ENCODE results near the gene OR4D9. TPM values are rescaled to one million over a fixed set of nuclear protein-coding genes. Genes with fewer than 3 reads are reported as not detected.
"Not testable (repeated sequence)": the region's sequence is repeated elsewhere in the genome, so short reads cannot be mapped to it uniquely, and the experiment has no call there.

Gene OR4D9
- total RNA-seq, 1 experiment from 2014 or later = not detected

- ATAC-seq (no peak), DNase-seq (no peak)
- Histone ChIP-seq H3K27ac (ENCODE audit: low read length) (no peak overlapping the region), H3K9ac (ENCODE audit: low read length) (no peak overlapping the region), H3K4me3 (ENCODE audit: low read length) (no peak overlapping the region), H3F3A (ENCODE audit: low read length, unreplicated experiment) (no peaks in the 10 kb centered on the region), H3K79me2 (ENCODE audit: low read length) (no peaks in the 10 kb centered on the region), H3K36me3 (ENCODE audit: low read depth, low read length) (no peaks in the 10 kb centered on the region), H3K4me2 (ENCODE audit: low read length) (no peak overlapping the region), H3K9me2 (replicated peaks; ENCODE audit: low read length) (no peaks in the 10 kb centered on the region), H3K4me1 (ENCODE audit: insufficient read depth, low read length) (peaks cover under 1% of the 10 kb centered on the region; the same call in 1 of the 2 replicates), H4K20me1 (ENCODE audit: low read length) (no peaks in the 10 kb centered on the region), H2AFZ (ENCODE audit: low read length) (no peak overlapping the region), H3K27me3 (ENCODE audit: low read length) (peaks cover 5% of the 10 kb centered on the region; the same call in 1 of the 2 replicates), H3K9me3 (ENCODE audit: low read length) (no peaks in the 10 kb centered on the region)
- intact Hi-C loops (cut with micrococcal nuclease) = loop anchor here (10.0 kb wide), 1 partner anchor 272 kb away; no protein-coding TSS in a partner anchor
- POLR2A ChIA-PET (ENCODE audit: unreplicated experiment) = no interaction called here
- CTCF ChIA-PET = no interaction called here
- TF ChIP-seq EZH2 (IDR thresholded peaks at IDR 0.05; ENCODE audit: low read length, unreplicated experiment) = no peak
- TF ChIP-seq EZH2phosphoT487 (IDR thresholded peaks at IDR 0.05; ENCODE audit: borderline replicate concordance, low read length) = no peak
- TF ChIP-seq, protein P1, sequence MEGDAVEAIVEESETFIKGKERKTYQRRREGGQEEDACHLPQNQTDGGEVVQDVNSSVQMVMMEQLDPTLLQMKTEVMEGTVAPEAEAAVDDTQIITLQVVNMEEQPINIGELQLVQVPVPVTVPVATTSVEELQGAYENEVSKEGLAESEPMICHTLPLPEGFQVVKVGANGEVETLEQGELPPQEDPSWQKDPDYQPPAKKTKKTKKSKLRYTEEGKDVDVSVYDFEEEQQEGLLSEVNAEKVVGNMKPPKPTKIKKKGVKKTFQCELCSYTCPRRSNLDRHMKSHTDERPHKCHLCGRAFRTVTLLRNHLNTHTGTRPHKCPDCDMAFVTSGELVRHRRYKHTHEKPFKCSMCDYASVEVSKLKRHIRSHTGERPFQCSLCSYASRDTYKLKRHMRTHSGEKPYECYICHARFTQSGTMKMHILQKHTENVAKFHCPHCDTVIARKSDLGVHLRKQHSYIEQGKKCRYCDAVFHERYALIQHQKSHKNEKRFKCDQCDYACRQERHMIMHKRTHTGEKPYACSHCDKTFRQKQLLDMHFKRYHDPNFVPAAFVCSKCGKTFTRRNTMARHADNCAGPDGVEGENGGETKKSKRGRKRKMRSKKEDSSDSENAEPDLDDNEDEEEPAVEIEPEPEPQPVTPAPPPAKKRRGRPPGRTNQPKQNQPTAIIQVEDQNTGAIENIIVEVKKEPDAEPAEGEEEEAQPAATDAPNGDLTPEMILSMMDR (conservative IDR thresholded peaks at IDR 0.05; ENCODE audit: low read depth, low read length) = no peak
- no TSS peak for BruUV-seq (replicated peaks)
Measured at GRCh38 chr11:59532620-59533019, 21.3 kb downstream of the OR4D9 start.

DNA sequence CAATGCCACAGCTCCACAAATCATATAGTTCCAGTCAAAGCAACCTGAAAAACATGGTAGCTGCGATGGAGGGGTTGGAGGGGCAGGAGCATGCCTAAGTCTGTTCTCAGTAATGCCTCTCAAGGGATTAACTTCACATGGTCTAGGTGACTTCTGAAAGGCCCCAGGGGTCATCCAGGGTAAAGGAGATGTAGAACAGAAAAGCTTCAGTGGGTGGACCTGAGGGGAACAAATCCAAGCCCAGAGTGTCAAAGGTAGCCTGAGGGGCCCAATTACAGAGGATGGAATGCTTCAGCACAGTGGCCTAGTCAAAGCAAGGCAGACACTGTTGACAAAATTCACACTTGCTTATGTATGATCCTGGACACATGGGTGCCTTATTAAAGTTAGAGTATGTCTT is 23.3 kb downstream of the OR4D9 start:
- POLR2A ChIA-PET (ENCODE audit: unreplicated experiment) = no interaction called here
- no peaks in the 10 kb centered on the region for H3F3A ChIP-seq (ENCODE audit: low read length, unreplicated experiment)
- CTCF ChIA-PET = no interaction called here
- no peaks in the 10 kb centered on the region for H4K20me1 ChIP-seq (ENCODE audit: low read length)
- ATAC-seq (no peak), DNase-seq (no peak)
- intact Hi-C loops (cut with micrococcal nuclease) = loop anchor here (10.0 kb wide), 1 partner anchor 270 kb away; no protein-coding TSS in a partner anchor
- H3K4me1 ChIP-seq (ENCODE audit: insufficient read depth, low read length) = peaks cover 4% of the 10 kb centered on the region; the same call in 1 of the 2 replicates
- BruUV-seq (replicated peaks) = no TSS peak
- H3K9me2 ChIP-seq (replicated peaks; ENCODE audit: low read length) = no peaks in the 10 kb centered on the region
- H3K27me3 ChIP-seq (ENCODE audit: low read length) = no peaks in the 10 kb centered on the region
- H2AFZ ChIP-seq (ENCODE audit: low read length) = no peak overlapping the region
- H3K36me3 ChIP-seq (ENCODE audit: low read depth, low read length) = no peaks in the 10 kb centered on the region
- H3K4me3 ChIP-seq (ENCODE audit: low read length) = no peak overlapping the region
- no peaks in the 10 kb centered on the region for H3K9me3 ChIP-seq (ENCODE audit: low read length)
- H3K9ac ChIP-seq (ENCODE audit: low read length) = no peak overlapping the region
- H3K79me2 ChIP-seq (ENCODE audit: low read length) = no peaks in the 10 kb centered on the region
- TF ChIP-seq EZH2phosphoT487 (IDR thresholded peaks at IDR 0.05; ENCODE audit: borderline replicate concordance, low read length) = no peak
- TF ChIP-seq, protein P1 (conservative IDR thresholded peaks at IDR 0.05; ENCODE audit: low read depth, low read length) = no peak
- TF ChIP-seq EZH2 (IDR thresholded peaks at IDR 0.05; ENCODE audit: low read length, unreplicated experiment) = no peak
- no peak overlapping the region for H3K4me2 ChIP-seq (ENCODE audit: low read length)
- no peak overlapping the region for H3K27ac ChIP-seq (ENCODE audit: low read length)

GRCh38 chr11:59542142-59542810 is 30.9 kb downstream of the OR4D9 start:
- Histone ChIP-seq H3K27me3 (ENCODE audit: low read length) (no peaks in the 10 kb centered on the region), H3K36me3 (ENCODE audit: low read depth, low read length) (no peaks in the 10 kb centered on the region), H3K9me2 (replicated peaks; ENCODE audit: low read length) (no peaks in the 10 kb centered on the region), H2AFZ (ENCODE audit: low read length) (no peak overlapping the region), H3K4me1 (ENCODE audit: insufficient read depth, low read length) (peaks cover 4% of the 10 kb centered on the region; the same call in 1 of the 2 replicates), H4K20me1 (ENCODE audit: low read length) (no peaks in the 10 kb centered on the region), H3K9ac (ENCODE audit: low read length) (no peak overlapping the region), H3F3A (ENCODE audit: low read length, unreplicated experiment) (no peaks in the 10 kb centered on the region), H3K9me3 (ENCODE audit: low read length) (no peaks in the 10 kb centered on the region), H3K4me3 (ENCODE audit: low read length) (no peak overlapping the region), H3K27ac (ENCODE audit: low read length) (no peak overlapping the region), H3K79me2 (ENCODE audit: low read length) (no peaks in the 10 kb centered on the region), H3K4me2 (ENCODE audit: low read length) (no peak overlapping the region)
- intact Hi-C loops (cut with micrococcal nuclease) = no loop called here
- ChIA-PET POLR2A (ENCODE audit: unreplicated experiment) (no interaction called here), CTCF (no interaction called here)
- BruUV-seq (replicated peaks) = no TSS peak
- DNase-seq (no peak), ATAC-seq (no peak)
- TF ChIP-seq, protein P1 (conservative IDR thresholded peaks at IDR 0.05; ENCODE audit: low read depth, low read length) = no peak
- TF ChIP-seq EZH2 (IDR thresholded peaks at IDR 0.05; ENCODE audit: low read length, unreplicated experiment) = no peak
- no peak for TF ChIP-seq EZH2phosphoT487 (IDR thresholded peaks at IDR 0.05; ENCODE audit: borderline replicate concordance, low read length)

DNA sequence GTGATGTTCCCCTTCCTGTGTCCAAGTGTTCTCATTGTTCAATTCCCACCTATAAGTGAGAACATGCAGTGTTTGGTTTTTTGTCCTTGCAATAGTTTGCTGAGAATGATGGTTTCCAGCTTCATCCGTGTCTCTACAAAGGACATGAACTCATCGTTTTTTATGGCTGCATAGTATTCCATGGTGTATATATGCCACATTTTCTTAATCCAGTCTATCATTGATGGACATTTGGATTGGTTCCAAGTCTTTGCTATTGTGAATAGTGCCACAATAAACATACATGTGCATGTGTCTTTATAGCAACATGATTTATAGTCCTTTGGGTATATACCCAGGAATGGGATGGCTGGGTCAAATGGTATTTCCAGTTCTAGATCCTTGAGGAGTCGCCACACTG is 32.4 kb downstream of the OR4D9 start:
- H3K79me2 ChIP-seq (ENCODE audit: low read length); H3K4me2 ChIP-seq (ENCODE audit: low read length); H3K9me3 ChIP-seq (ENCODE audit: low read length); BruUV-seq (replicated peaks); H3K27ac ChIP-seq (ENCODE audit: low read length); H3F3A ChIP-seq (ENCODE audit: low read length, unreplicated experiment); ATAC-seq; CTCF ChIA-PET; H3K27me3 ChIP-seq (ENCODE audit: low read length); H4K20me1 ChIP-seq (ENCODE audit: low read length); POLR2A ChIA-PET (ENCODE audit: unreplicated experiment); H3K9me2 ChIP-seq (replicated peaks; ENCODE audit: low read length); H2AFZ ChIP-seq (ENCODE audit: low read length); H3K4me3 ChIP-seq (ENCODE audit: low read length); intact Hi-C loops (cut with micrococcal nuclease); H3K9ac ChIP-seq (ENCODE audit: low read length); DNase-seq; H3K4me1 ChIP-seq (ENCODE audit: insufficient read depth, low read length); H3K36me3 ChIP-seq (ENCODE audit: low read depth, low read length): not testable (repeated sequence)

All from PC-3 (cell line).